B cell (primary cell): ENCODE measurements around the gene BPIFB3. TPM values are rescaled to one million over a fixed set of nuclear protein-coding genes. Genes with fewer than 3 reads are reported as not detected.

Source experiments
- ATAC-seq: fragments of 200-7000 bp; cut with Tn5 transposase; one replicate; pipeline ENCODE4 v1.10.0; 2021; ENCODE audit warnings: low read depth, mild to moderate bottlenecking, moderate number of reproducible peaks, moderate library complexity
- CTCF ChIA-PET: fragments of 350-600 bp; sonication (Branson Sonifier 250); formaldehyde crosslinking; loops from one replicate; lab custom pipeline; 2021; ENCODE audit warnings: antibody characterized with exemption, inconsistent platforms; lab: Charles Lee
- POLR2A ChIA-PET: fragments of 350-600 bp; sonication (Branson Sonifier 250); formaldehyde crosslinking; loops from one replicate; lab custom pipeline; 2021; ENCODE audit warnings: antibody characterized with exemption; lab: Charles Lee
- DNase-seq: peaks from one replicate; pipeline ENCODE4 v3.0.0; 2013
- H2AFZ ChIP-seq: 2 replicates; pipeline ENCODE4 v1.6.1; 2012; ENCODE audit warnings: mild to moderate bottlenecking, low read depth, low read length; ENCODE audit not compliant: insufficient read depth, poor library complexity, severe bottlenecking
- H3K27ac ChIP-seq, 2 donors: 1 replicate in 1 of 2; 2 replicates in 1 of 2; pipeline ENCODE4 v1.5.1; 2012 to 2013; ENCODE audit warnings: low read length in 2 of 2, mild to moderate bottlenecking in 2 of 2, moderate library complexity in 1 of 2
- H3K27me3 ChIP-seq, 4 experiments: fragments of 200-600 bp in 1 of 4; sonication (generic) in 1 of 4; replicated peaks in 1 of 4; 1 replicate in 2 of 4; 2 replicates in 2 of 4; pipeline versions ENCODE4 v1.6.1 to v1.7.0; 2013 to 2016; ENCODE audit warnings: low read length in 3 of 4, mild to moderate bottlenecking in 2 of 4, mixed read lengths in 1 of 4, moderate library complexity in 1 of 4; ENCODE audit not compliant: insufficient read depth in 4 of 4, control insufficient read depth in 3 of 4; ENCODE audit errors: control extremely low read depth in 1 of 4
- H3K36me3 ChIP-seq, 2 experiments: replicated peaks in 1 of 2; 1 replicate in 1 of 2; 2 replicates in 1 of 2; pipeline versions ENCODE4 v1.6.1 to v1.7.1; 2013; ENCODE audit warnings: low read length in 1 of 2; ENCODE audit not compliant: insufficient read depth in 2 of 2, control insufficient read depth in 1 of 2; ENCODE audit errors: control extremely low read depth in 1 of 2, extremely low read depth in 1 of 2
- H3K4me1 ChIP-seq, 2 donors: fragments of 200-600 bp in 1 of 2; sonication (generic) in 1 of 2; 1 replicate in 1 of 2; 2 replicates in 1 of 2; pipeline versions ENCODE4 v1.5.1 to v1.6.1; 2013 to 2017; ENCODE audit warnings: low read length in 2 of 2; ENCODE audit not compliant: control insufficient read depth in 2 of 2, insufficient read depth in 2 of 2
- H3K4me2 ChIP-seq: replicated peaks from 2 replicates; pipeline ENCODE3; 2012; ENCODE audit warnings: mild to moderate bottlenecking, low read depth, low read length; ENCODE audit not compliant: poor library complexity, severe bottlenecking
- H3K4me3 ChIP-seq, 5 experiments: fragments of 200-600 bp in 1 of 5; sonication (generic) in 1 of 5; 1 replicate in 3 of 5; 2 replicates in 2 of 5; pipeline versions ENCODE4 v1.5.1 to v1.7.0; 2011 to 2016; ENCODE audit warnings: low read length in 4 of 5, mild to moderate bottlenecking in 4 of 5, low read depth in 2 of 5, control low read depth in 1 of 5, moderate library complexity in 1 of 5; ENCODE audit not compliant: insufficient read depth in 1 of 5; ENCODE audit errors: control extremely low read depth in 1 of 5, extremely low read depth in 1 of 5
- H3K79me2 ChIP-seq: fragments of 200-600 bp; sonication (generic); one replicate; pipeline ENCODE4 v1.6.0; 2016; ENCODE audit warnings: low read length; ENCODE audit not compliant: control insufficient read depth, insufficient read depth
- H3K9ac ChIP-seq: fragments of 200-600 bp; sonication (generic); 2 replicates; pipeline ENCODE4 v1.6.1; 2017; ENCODE audit warnings: mild to moderate bottlenecking, low read length, moderate library complexity
- H3K9me3 ChIP-seq, 3 donors: one replicate each; pipeline versions ENCODE4 v1.6.1 to v1.7.1; 2013; ENCODE audit warnings: low read length in 2 of 3; ENCODE audit not compliant: control insufficient read depth in 2 of 3, insufficient read depth in 1 of 3; ENCODE audit errors: control extremely low read depth in 1 of 3
- H4K20me1 ChIP-seq: 2 replicates; pipeline ENCODE4 v1.6.0; 2012; ENCODE audit warnings: mild to moderate bottlenecking, low read length; ENCODE audit not compliant: insufficient read depth, control insufficient read depth, poor library complexity, severe bottlenecking
- H3K27ac Mint-ChIP-seq: one replicate; pipeline ENCODE4 v1.8.0; 2021; ENCODE audit warnings: mixed read lengths
- H3K27me3 Mint-ChIP-seq: one replicate; pipeline ENCODE4 v1.8.0; 2021; ENCODE audit warnings: mixed read lengths
- H3K4me1 Mint-ChIP-seq: one replicate; pipeline ENCODE4 v1.8.0; 2021; ENCODE audit warnings: mixed read lengths
- H3K4me3 Mint-ChIP-seq: one replicate; pipeline ENCODE4 v1.8.0; 2021; ENCODE audit warnings: mixed read lengths
- H3K9me3 Mint-ChIP-seq: one replicate; pipeline ENCODE4 v1.8.0; 2022; ENCODE audit warnings: mixed read lengths; ENCODE audit not compliant: insufficient read depth
- EZH2 ChIP-seq: IDR thresholded peaks from 2 replicates; pipeline ENCODE4 v1.6.1; 2012; ENCODE audit warnings: borderline replicate concordance, low read depth, mild to moderate bottlenecking, moderate library complexity, low read length; ENCODE audit not compliant: insufficient read depth, poor library complexity, severe bottlenecking
- WGBS: methylation state at CpG from one replicate; pipeline ENCODE4 v1.1.5; 2013; ENCODE audit warnings: missing lambda C conversion rate; ENCODE audit not compliant: insufficient coverage; 5-methylcytosine and 5-hydroxymethylcytosine counted together
- intact Hi-C: fragments of 100-400 bp; cut with micrococcal nuclease; formaldehyde crosslinking; loops from one replicate; pipeline ENCODE4 v1.10.0; 2022
- polyA plus RNA-seq: library from polyadenylated mRNA; depleted of rRNA; stranded (reverse); fragments of >200 nt; gene quantifications from 2 replicates; pipeline ENCODE4 v1.2.3, GENCODE V29; 2012
- total RNA-seq, 2 donors: library from RNA; stranded (reverse); fragments of 120-200 nt in 1 of 2; gene quantifications; 1 replicate in 1 of 2; 2 replicates in 1 of 2; pipeline versions ENCODE4 v1.2.3 to v1.2.4, GENCODE V29; 2013 to 2022
- TF ChIP-seq, protein P1 (sequence below): fragments of 200-600 bp; IDR thresholded peaks from one replicate; pipeline ENCODE4 v1.8.0; 2022; ENCODE audit warnings: antibody characterized with exemption, mild to moderate bottlenecking

Gene BPIFB3
- total and polyA plus RNA-seq, 2 donors (not counting 1 experiment from before 2014, with no cell fraction given), result not detected

DNA sequence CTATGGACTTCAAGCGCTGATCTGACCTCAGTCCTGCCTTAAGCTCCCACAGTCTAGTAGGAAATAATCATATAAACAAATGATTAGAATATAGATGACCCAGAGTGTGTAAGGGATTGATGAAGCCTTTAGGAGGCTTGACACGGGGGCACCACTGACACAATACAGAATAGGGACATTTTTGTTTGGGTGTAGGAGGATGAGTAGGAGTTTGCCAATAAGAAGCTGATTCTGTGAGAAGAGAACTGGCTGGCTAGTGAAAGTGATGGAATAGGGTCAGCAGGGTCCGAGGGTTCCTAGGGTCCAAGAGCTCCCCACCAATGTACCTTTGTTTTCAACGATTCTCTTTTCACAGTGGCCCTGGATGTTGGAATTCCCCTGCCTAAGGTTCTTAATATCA is 18.7 kb downstream of the BPIFB3 start:
- no peak overlapping the region for H3K9ac ChIP-seq
- Mint-ChIP-seq H3K4me1 (no peaks in the 10 kb centered on the region), H3K27ac (no peak overlapping the region), H3K27me3 (peaks cover 11% of the 10 kb centered on the region), H3K4me3 (no peak overlapping the region), H3K9me3 (no peaks in the 10 kb centered on the region)
- no peaks in the 10 kb centered on the region for H3K9me3 ChIP-seq
- no peak overlapping the region for H3K4me2 ChIP-seq
- no peak for TF ChIP-seq EZH2
- TF ChIP-seq, protein P1, sequence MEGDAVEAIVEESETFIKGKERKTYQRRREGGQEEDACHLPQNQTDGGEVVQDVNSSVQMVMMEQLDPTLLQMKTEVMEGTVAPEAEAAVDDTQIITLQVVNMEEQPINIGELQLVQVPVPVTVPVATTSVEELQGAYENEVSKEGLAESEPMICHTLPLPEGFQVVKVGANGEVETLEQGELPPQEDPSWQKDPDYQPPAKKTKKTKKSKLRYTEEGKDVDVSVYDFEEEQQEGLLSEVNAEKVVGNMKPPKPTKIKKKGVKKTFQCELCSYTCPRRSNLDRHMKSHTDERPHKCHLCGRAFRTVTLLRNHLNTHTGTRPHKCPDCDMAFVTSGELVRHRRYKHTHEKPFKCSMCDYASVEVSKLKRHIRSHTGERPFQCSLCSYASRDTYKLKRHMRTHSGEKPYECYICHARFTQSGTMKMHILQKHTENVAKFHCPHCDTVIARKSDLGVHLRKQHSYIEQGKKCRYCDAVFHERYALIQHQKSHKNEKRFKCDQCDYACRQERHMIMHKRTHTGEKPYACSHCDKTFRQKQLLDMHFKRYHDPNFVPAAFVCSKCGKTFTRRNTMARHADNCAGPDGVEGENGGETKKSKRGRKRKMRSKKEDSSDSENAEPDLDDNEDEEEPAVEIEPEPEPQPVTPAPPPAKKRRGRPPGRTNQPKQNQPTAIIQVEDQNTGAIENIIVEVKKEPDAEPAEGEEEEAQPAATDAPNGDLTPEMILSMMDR, result no peak
- H3K4me3 ChIP-seq, result no peak overlapping the region
- H2AFZ ChIP-seq, result no peak overlapping the region
- ChIA-PET CTCF (interaction anchor here (3.5 kb wide), 1 partner anchor 171 kb away, joined by 11 read pairs; no protein-coding TSS in a partner anchor), POLR2A (no interaction called here)
- no peak overlapping the region for H3K27ac ChIP-seq
- DNase-seq, result no peak
- H3K4me1 ChIP-seq, result no peaks in the 10 kb centered on the region
- H3K27me3 ChIP-seq, result peaks cover 0 to under 1% (median 0%) of the 10 kb centered on the region in 4 experiments
- no peaks in the 10 kb centered on the region for H4K20me1 ChIP-seq
- H3K36me3 ChIP-seq, result no peaks in the 10 kb centered on the region
- intact Hi-C loops, result no loop called here
- no peak for ATAC-seq
- H3K79me2 ChIP-seq, result no peaks in the 10 kb centered on the region
- 86% methylated on average over 3 of the region's 4 CpGs for WGBS

DNA sequence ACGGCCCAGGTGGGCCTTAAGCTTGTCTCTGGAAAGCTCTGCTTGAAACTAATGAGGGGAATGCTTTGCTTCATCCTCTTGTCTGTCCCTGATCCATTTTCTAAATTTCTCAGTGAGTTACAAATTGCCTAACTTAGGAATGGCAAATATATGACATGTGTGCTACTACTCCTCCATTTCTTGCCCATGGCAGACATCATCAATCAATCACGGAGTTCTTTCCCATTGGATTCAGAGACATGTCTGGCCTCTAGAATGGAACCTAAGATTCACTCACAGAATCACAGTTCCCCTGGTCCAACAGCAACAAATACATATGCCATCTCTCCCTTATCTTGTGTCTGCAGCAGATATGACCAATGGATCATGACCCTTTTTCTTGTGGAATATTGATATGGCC is 19.1 kb downstream of the BPIFB3 start:
- intact Hi-C loops, result no loop called here
- H3K79me2 ChIP-seq, result no peaks in the 10 kb centered on the region
- peaks cover 0 to 3% (median 0%) of the 10 kb centered on the region in 4 experiments for H3K27me3 ChIP-seq
- WGBS, result 83% methylated on average over 1 of the region's 2 CpGs
- no peak for ATAC-seq
- H3K9me3 Mint-ChIP-seq, result no peaks in the 10 kb centered on the region
- no peaks in the 10 kb centered on the region for H3K4me1 ChIP-seq
- no peaks in the 10 kb centered on the region for H3K4me1 Mint-ChIP-seq
- H3K9me3 ChIP-seq, result no peaks in the 10 kb centered on the region
- no peak for DNase-seq
- no peak overlapping the region for H3K4me2 ChIP-seq
- no peak overlapping the region for H3K9ac ChIP-seq
- H3K27ac Mint-ChIP-seq, result no peak overlapping the region
- no peak overlapping the region for H2AFZ ChIP-seq
- no peaks in the 10 kb centered on the region for H4K20me1 ChIP-seq
- no peak overlapping the region for H3K4me3 ChIP-seq
- H3K4me3 Mint-ChIP-seq, result no peak overlapping the region
- no peak for TF ChIP-seq EZH2
- TF ChIP-seq, protein P1, result no peak
- CTCF ChIA-PET, result interaction anchor here (1.0 to 3.5 kb wide), 2 partner anchors 101 to 171 kb away, joined by 3 to 11 read pairs; no protein-coding TSS in a partner anchor
- peaks cover 11% of the 10 kb centered on the region for H3K27me3 Mint-ChIP-seq
- POLR2A ChIA-PET, result no interaction called here
- H3K27ac ChIP-seq, result no peak overlapping the region
- H3K36me3 ChIP-seq, result no peaks in the 10 kb centered on the region
